NOMO-1 treated with DMSO at 0.1 percent for 48 hours (cell line): ENCODE results near the gene CAPN12.
A peak's percentile ranks its signal among the peaks of the same experiment; 100 is the strongest.

Experiments
- DNase-seq: peaks from one replicate; lab custom pipeline; 2025; ENCODE audit not compliant: unreplicated experiment; lab: John Stamatoyannopoulos, UW

The CAPN12 gene

GRCh38 chr19:38698225-38699026 is 45.8 kb downstream of the CAPN12 start:
- no peak for DNase-seq

GRCh38 chr19:38697641-38698071 is 46.6 kb downstream of the CAPN12 start:
- no peak for DNase-seq

- DNase-seq, result no peak
These were observed 47.1 kb downstream of the CAPN12 start for GRCh38 chr19:38697197-38697596.

GRCh38 chr19:38696729-38697055 is 47.6 kb downstream of the CAPN12 start:
- DNase-seq, result no peak

- no peak for DNase-seq
These were observed 48.2 kb downstream of the CAPN12 start for GRCh38 chr19:38695832-38696728.

- peak; percentile 50 for DNase-seq
These were observed 49.0 kb downstream of the CAPN12 start for GRCh38 chr19:38695317-38695683.

- DNase-seq, result peak; percentile 85
These were observed 50.7 kb downstream of the CAPN12 start for GRCh38 chr19:38693380-38694223.

GRCh38 chr19:38692458-38693379 is 51.6 kb downstream of the CAPN12 start:
- DNase-seq, result no peak

GRCh38 chr19:38691938-38692457 is 52.3 kb downstream of the CAPN12 start:
- no peak for DNase-seq

GRCh38 chr19:38690832-38691231 is 53.4 kb downstream of the CAPN12 start:
- DNase-seq, result no peak

GRCh38 chr19:38690146-38690545 is 54.1 kb downstream of the CAPN12 start:
- no peak for DNase-seq

GRCh38 chr19:38687837-38688378 is 56.4 kb downstream of the CAPN12 start:
- DNase-seq, result no peak

GRCh38 chr19:38686530-38686888 is 57.8 kb downstream of the CAPN12 start:
- no peak for DNase-seq

- peak; percentile 11 for DNase-seq
These were observed 58.4 kb downstream of the CAPN12 start for GRCh38 chr19:38685666-38686529.

- DNase-seq, result no peak
These were observed 59.2 kb downstream of the CAPN12 start for GRCh38 chr19:38684862-38685665.

- peak; percentile 98 for DNase-seq
These were observed 60.0 kb downstream of the CAPN12 start for GRCh38 chr19:38684078-38684861.

GRCh38 chr19:38683393-38684077 is 60.7 kb downstream of the CAPN12 start:
- peak; percentile 82 for DNase-seq
